Neuron (in vitro differentiated cells): Measurements from ENCODE around the gene NPHP4.

Experiments used
- H2AFZ ChIP-seq: one replicate; pipeline ENCODE4 v1.6.1; 2013; ENCODE audit warnings: low read depth, mild to moderate bottlenecking, inconsistent platforms, low read length, moderate library complexity
- H3K27me3 ChIP-seq: one replicate; pipeline ENCODE4 v1.6.1; 2013; ENCODE audit warnings: low read length; ENCODE audit not compliant: insufficient read depth
- H3K36me3 ChIP-seq: one replicate; pipeline ENCODE4 v1.6.1; 2013; ENCODE audit warnings: low read length; ENCODE audit not compliant: insufficient read depth
- H3K4me1 ChIP-seq: one replicate; pipeline ENCODE4 v1.6.1; 2013; ENCODE audit warnings: low read length; ENCODE audit not compliant: insufficient read depth
- H3K4me3 ChIP-seq: 2 replicates; pipeline ENCODE4 v1.5.1; 2013; ENCODE audit warnings: mild to moderate bottlenecking, low read length, moderate library complexity
- H3K9me3 ChIP-seq: one replicate; pipeline ENCODE4 v1.6.1; 2013; ENCODE audit warnings: low read length

NPHP4 gene

GRCh38 chr1:5938101-5938646 lies 54.1 kb downstream of the NPHP4 start:
- Histone ChIP-seq H3K27me3 (no peaks in the 10 kb centered on the region), H3K36me3 (peaks cover 32% of the 10 kb centered on the region), H3K4me3 (no peak overlapping the region), H3K4me1 (no peaks in the 10 kb centered on the region), H3K9me3 (peaks cover 4% of the 10 kb centered on the region), H2AFZ (no peak overlapping the region)

GRCh38 chr1:5937373-5937857 lies 54.8 kb downstream of the NPHP4 start:
- H3K9me3 ChIP-seq, result peaks cover 6% of the 10 kb centered on the region
- H2AFZ ChIP-seq, result no peak overlapping the region
- no peaks in the 10 kb centered on the region for H3K4me1 ChIP-seq
- no peak overlapping the region for H3K4me3 ChIP-seq
- H3K27me3 ChIP-seq, result no peaks in the 10 kb centered on the region
- H3K36me3 ChIP-seq, result peaks cover 33% of the 10 kb centered on the region

- H3K9me3 ChIP-seq, result peaks cover 6% of the 10 kb centered on the region
- no peaks in the 10 kb centered on the region for H3K27me3 ChIP-seq
- H2AFZ ChIP-seq, result no peak overlapping the region
- H3K4me3 ChIP-seq, result no peak overlapping the region
- H3K4me1 ChIP-seq, result no peaks in the 10 kb centered on the region
- H3K36me3 ChIP-seq, result peaks cover 37% of the 10 kb centered on the region
Measured at GRCh38 chr1:5936621-5937372, 55.4 kb downstream of the NPHP4 start.

- H3K27me3 ChIP-seq, result no peaks in the 10 kb centered on the region
- H3K9me3 ChIP-seq, result peaks cover 6% of the 10 kb centered on the region
- no peak overlapping the region for H3K4me3 ChIP-seq
- H3K36me3 ChIP-seq, result peaks cover 35% of the 10 kb centered on the region
- no peak overlapping the region for H2AFZ ChIP-seq
- H3K4me1 ChIP-seq, result no peaks in the 10 kb centered on the region
Measured at GRCh38 chr1:5936126-5936525, 56.1 kb downstream of the NPHP4 start.

GRCh38 chr1:5935026-5935425 lies 57.2 kb downstream of the NPHP4 start:
- H2AFZ ChIP-seq, result no peak overlapping the region
- no peaks in the 10 kb centered on the region for H3K4me1 ChIP-seq
- peaks cover 37% of the 10 kb centered on the region for H3K36me3 ChIP-seq
- no peak overlapping the region for H3K4me3 ChIP-seq
- no peaks in the 10 kb centered on the region for H3K27me3 ChIP-seq
- H3K9me3 ChIP-seq, result peaks cover 6% of the 10 kb centered on the region

GRCh38 chr1:5934058-5934884 lies 58.0 kb downstream of the NPHP4 start:
- peaks cover 6% of the 10 kb centered on the region for H3K9me3 ChIP-seq
- H3K27me3 ChIP-seq, result no peaks in the 10 kb centered on the region
- H3K36me3 ChIP-seq, result peaks cover 37% of the 10 kb centered on the region
- H3K4me3 ChIP-seq, result no peak overlapping the region
- no peak overlapping the region for H2AFZ ChIP-seq
- no peaks in the 10 kb centered on the region for H3K4me1 ChIP-seq

GRCh38 chr1:5933676-5934057 lies 58.6 kb downstream of the NPHP4 start:
- Histone ChIP-seq H3K4me3 (no peak overlapping the region), H3K36me3 (peaks cover 37% of the 10 kb centered on the region), H3K9me3 (peaks cover 6% of the 10 kb centered on the region), H2AFZ (no peak overlapping the region), H3K27me3 (no peaks in the 10 kb centered on the region), H3K4me1 (no peaks in the 10 kb centered on the region)

- H3K27me3 ChIP-seq, result no peaks in the 10 kb centered on the region
- no peak overlapping the region for H2AFZ ChIP-seq
- peaks cover 38% of the 10 kb centered on the region for H3K36me3 ChIP-seq
- peaks cover 6% of the 10 kb centered on the region for H3K9me3 ChIP-seq
- H3K4me1 ChIP-seq, result no peaks in the 10 kb centered on the region
- no peak overlapping the region for H3K4me3 ChIP-seq
Measured at GRCh38 chr1:5933050-5933449, 59.2 kb downstream of the NPHP4 start.

- H2AFZ ChIP-seq, result no peak overlapping the region
- H3K4me3 ChIP-seq, result no peak overlapping the region
- peaks cover 3% of the 10 kb centered on the region for H3K9me3 ChIP-seq
- peaks cover 38% of the 10 kb centered on the region for H3K36me3 ChIP-seq
- no peaks in the 10 kb centered on the region for H3K4me1 ChIP-seq
- no peaks in the 10 kb centered on the region for H3K27me3 ChIP-seq
Measured at GRCh38 chr1:5928714-5929400, 63.4 kb downstream of the NPHP4 start.

- no peaks in the 10 kb centered on the region for H3K4me1 ChIP-seq
- H2AFZ ChIP-seq, result no peak overlapping the region
- H3K36me3 ChIP-seq, result peaks cover 30% of the 10 kb centered on the region
- H3K9me3 ChIP-seq, result no peaks in the 10 kb centered on the region
- H3K4me3 ChIP-seq, result no peak overlapping the region
- no peaks in the 10 kb centered on the region for H3K27me3 ChIP-seq
Measured at GRCh38 chr1:5927506-5928370, 64.5 kb downstream of the NPHP4 start.

- H2AFZ ChIP-seq, result no peak overlapping the region
- H3K9me3 ChIP-seq, result no peaks in the 10 kb centered on the region
- H3K27me3 ChIP-seq, result no peaks in the 10 kb centered on the region
- H3K4me1 ChIP-seq, result no peaks in the 10 kb centered on the region
- H3K36me3 ChIP-seq, result peaks cover 23% of the 10 kb centered on the region
- H3K4me3 ChIP-seq, result no peak overlapping the region
Measured at GRCh38 chr1:5926686-5927435, 65.4 kb downstream of the NPHP4 start.
